ACC112 (cell line): ENCODE measurements around the gene RAB24.

Experiments
- H2AFZ ChIP-seq: fragments of 200-600 bp; sonication (generic); one replicate; pipeline ENCODE4 v1.6.0; 2017; ENCODE audit warnings: antibody characterized with exemption, low read length; ENCODE audit not compliant: unreplicated experiment
- H3K27ac ChIP-seq: fragments of 200-600 bp; sonication (generic); 2 replicates; pipeline ENCODE4 v1.5.1; 2014; ENCODE audit warnings: low read depth, mild to moderate bottlenecking, antibody characterized with exemption, low read length, moderate library complexity
- H3K27me3 ChIP-seq: fragments of 200-600 bp; sonication (generic); 2 replicates; pipeline ENCODE4 v1.6.1; 2014; ENCODE audit warnings: mild to moderate bottlenecking, antibody characterized with exemption, low read length, moderate library complexity, mixed read lengths; ENCODE audit not compliant: insufficient read depth
- H3K36me3 ChIP-seq: fragments of 200-600 bp; sonication (generic); 2 replicates; pipeline ENCODE4 v1.6.1; 2016; ENCODE audit warnings: mild to moderate bottlenecking, antibody characterized with exemption, low read length, moderate library complexity, mixed read lengths; ENCODE audit not compliant: insufficient read depth
- H3K4me1 ChIP-seq: fragments of 200-600 bp; sonication (generic); one replicate; pipeline ENCODE4 v1.6.1; 2016; ENCODE audit warnings: low read length, mixed read lengths; ENCODE audit not compliant: insufficient read depth, unreplicated experiment, control insufficient read depth
- H3K4me3 ChIP-seq: fragments of 200-600 bp; sonication (generic); 2 replicates; pipeline ENCODE4 v1.5.1; 2014; ENCODE audit warnings: mild to moderate bottlenecking, low read depth, low read length
- H3K79me2 ChIP-seq: fragments of 200-600 bp; sonication (generic); one replicate; pipeline ENCODE4 v1.6.0; 2016; ENCODE audit warnings: low read length; ENCODE audit not compliant: control insufficient read depth, unreplicated experiment, insufficient read depth

Gene RAB24

GRCh38 chr5:177317959-177318377 lies 14.4 kb upstream of the RAB24 start:
- H3K79me2 ChIP-seq, result no peaks in the 10 kb centered on the region
- peaks cover 1% of the 10 kb centered on the region for H3K4me1 ChIP-seq
- no peaks in the 10 kb centered on the region for H3K36me3 ChIP-seq
- H2AFZ ChIP-seq, result no peak overlapping the region
- H3K27ac ChIP-seq, result no peak overlapping the region
- no peaks in the 10 kb centered on the region for H3K27me3 ChIP-seq
- no peak overlapping the region for H3K4me3 ChIP-seq

DNA sequence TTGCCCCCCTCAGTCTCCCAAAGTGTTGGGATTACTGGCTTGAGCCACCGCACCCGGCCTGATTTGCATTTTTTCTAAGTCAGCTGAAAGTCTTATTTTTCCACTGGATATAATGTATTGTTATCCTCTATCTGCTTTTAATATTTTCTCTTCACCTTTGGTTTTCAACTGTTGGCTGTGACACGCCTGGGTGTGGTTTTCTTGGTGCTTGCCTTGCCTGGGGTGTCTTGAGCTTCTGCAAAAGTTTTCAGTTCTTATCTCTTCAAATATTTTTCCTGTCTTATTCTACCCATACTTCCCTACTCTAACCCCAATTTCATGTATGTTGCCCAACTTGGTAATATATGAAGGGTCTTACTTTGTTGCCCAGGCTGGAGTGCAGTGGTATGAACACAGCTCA lies 12.5 kb upstream of the RAB24 start:
- Histone ChIP-seq H3K79me2 (peaks cover 5% of the 10 kb centered on the region), H3K27ac (no peak overlapping the region)

DNA sequence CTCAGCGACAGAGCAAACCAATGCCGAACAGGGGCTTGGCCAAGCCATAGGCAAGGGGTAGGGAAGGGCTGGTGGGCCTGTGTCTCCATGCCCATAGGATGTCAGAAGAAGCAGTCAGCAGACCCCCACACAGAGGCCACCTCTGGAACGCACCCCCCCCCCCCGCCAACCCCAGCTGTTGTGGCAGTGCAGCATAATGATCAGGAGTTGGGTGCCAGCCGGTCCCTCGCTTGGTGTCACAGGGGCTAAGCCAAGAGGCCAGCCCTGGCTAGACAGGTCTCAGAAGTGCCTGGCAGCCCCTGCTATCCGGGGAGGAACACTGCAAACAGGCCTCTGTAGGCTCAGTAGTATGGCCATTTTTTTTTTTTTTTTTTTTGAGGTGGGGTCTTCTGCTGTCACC lies 11.9 kb upstream of the RAB24 start:
- Histone ChIP-seq H3K27ac (no peak overlapping the region), H3K4me1 (peaks cover 10% of the 10 kb centered on the region), H3K4me3 (no peak overlapping the region), H3K27me3 (no peaks in the 10 kb centered on the region), H3K36me3 (no peaks in the 10 kb centered on the region), H3K79me2 (peaks cover 11% of the 10 kb centered on the region), H2AFZ (no peak overlapping the region)

More for the DNA sequence above, 12.5 kb upstream of the RAB24 start:
- no peak overlapping the region for H2AFZ ChIP-seq
- H3K4me3 ChIP-seq, result no peak overlapping the region
- no peaks in the 10 kb centered on the region for H3K27me3 ChIP-seq
- peaks cover 7% of the 10 kb centered on the region for H3K4me1 ChIP-seq
- no peaks in the 10 kb centered on the region for H3K36me3 ChIP-seq

DNA sequence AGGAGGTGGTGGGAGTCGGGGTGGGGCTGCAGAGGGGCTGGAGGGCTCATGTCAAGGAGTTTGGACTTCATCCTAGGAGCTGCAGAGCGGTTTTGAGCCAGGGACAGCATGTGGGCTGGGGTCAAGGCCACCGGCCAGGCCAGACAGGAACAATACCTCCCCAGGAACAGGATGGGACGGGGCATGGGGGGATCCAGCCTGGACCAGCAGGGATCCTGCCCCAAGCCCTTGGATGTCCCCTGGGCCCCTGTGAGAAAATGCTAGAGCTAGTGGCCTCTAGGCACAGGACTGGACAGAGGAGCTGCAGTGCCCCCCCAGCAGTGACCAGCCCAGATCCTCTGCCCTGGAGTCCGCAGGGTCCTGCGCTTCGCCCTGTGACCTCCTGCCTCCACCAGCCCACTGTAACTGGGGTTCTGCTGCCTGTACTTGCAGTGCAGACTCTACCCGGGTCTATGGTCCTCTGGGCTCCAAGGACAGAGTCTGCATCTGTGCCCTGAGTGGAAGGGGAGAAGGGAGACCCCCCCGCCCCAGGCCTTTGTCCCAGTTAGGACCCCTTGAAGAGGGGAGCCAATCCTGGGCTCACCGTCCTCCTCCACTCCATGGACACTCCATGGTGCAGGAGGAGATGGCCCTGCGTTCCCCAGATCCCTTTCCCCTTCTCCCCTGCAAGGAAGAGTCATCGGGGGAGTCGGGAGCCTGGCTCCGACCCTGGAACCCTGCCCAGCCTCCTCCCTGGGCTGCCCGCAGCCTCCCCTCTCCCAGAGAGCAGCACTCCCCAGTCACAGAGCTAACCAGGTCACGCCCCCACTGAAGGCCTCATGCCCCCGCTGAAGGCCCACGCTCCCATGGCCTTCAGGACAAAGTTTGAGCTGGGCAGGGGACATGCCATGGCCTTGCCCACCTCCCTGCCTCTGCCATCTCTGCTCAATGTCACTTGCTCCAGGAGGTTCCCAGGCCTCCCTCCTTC lies 11.1 kb upstream of the RAB24 start:
- H3K4me1 ChIP-seq, result peaks cover 10% of the 10 kb centered on the region
- H3K27me3 ChIP-seq, result no peaks in the 10 kb centered on the region
- no peaks in the 10 kb centered on the region for H3K36me3 ChIP-seq
- H3K79me2 ChIP-seq, result peaks cover 18% of the 10 kb centered on the region
- H3K4me3 ChIP-seq, result no peak overlapping the region
- H3K27ac ChIP-seq, result no peak overlapping the region
- no peak overlapping the region for H2AFZ ChIP-seq

DNA sequence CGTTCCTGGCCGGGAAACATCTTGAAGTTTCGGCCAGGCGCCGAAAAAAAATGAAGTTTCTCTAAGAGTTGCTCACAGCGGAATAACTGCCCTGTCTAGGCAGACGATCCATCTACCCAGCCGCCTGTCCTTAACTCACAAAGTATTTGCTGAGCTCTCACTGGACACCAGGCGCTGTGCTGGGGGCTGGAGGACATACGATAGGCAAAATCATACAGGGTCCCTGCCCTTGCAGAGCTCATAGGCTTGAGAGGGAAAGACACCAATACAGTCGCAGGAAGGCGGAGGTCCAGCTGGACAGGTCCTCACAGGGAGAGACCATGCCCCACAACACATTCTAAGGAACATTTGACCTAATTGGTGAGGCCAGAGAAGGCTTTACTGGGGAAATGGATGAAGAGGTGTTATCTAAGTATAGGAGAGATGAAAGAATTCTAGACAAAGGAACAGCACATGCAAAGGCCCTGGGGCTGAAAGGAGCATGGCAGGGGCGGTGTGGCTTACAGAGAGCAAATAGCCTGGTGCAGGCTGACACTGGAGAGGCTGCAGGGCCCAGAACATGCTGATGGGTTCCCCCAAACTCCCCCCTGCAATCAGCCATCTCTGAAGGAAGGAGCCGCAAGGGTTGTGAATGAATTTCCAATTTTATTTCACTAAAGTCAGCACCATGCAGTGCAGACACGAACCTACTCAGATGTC lies 10.2 kb upstream of the RAB24 start:
- peaks cover 18% of the 10 kb centered on the region for H3K79me2 ChIP-seq
- H3K36me3 ChIP-seq, result no peaks in the 10 kb centered on the region
- H2AFZ ChIP-seq, result no peak overlapping the region
- peaks cover 10% of the 10 kb centered on the region for H3K4me1 ChIP-seq
- H3K27me3 ChIP-seq, result no peaks in the 10 kb centered on the region
- no peak overlapping the region for H3K27ac ChIP-seq
- no peak overlapping the region for H3K4me3 ChIP-seq

DNA sequence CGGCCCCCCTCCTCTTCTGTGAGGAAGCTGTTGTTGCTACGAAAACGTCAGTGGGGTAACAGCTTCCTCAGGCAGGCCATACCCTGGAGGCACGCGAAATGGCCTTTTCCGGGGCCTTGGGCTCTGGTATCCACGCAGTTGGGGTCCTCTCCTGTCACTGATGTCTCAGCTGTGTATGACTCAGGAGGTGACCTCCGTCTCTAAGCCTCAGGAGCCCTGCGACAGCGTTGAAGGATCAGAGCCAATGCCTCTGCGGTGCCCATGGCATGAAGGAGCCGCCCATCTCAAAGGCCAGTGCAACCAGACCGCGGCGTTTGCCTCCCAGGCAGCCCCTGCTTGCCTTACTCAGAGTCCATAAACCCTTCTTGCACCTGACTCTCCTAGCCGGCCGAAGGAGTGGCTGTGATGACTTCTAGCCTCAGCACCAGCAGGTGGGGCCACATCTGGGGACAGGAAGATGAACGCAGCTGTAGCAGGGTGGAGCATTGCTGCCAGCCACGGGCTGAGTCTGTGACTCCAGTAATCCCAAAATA lies 9.2 kb upstream of the RAB24 start:
- Histone ChIP-seq H3K4me3 (peak overlapping the region; percentile 78), H3K27me3 (no peaks in the 10 kb centered on the region), H3K79me2 (peaks cover 18% of the 10 kb centered on the region), H3K27ac (peak overlapping the region; percentile 28; the same call in 1 of the 2 replicates), H3K4me1 (peaks cover 10% of the 10 kb centered on the region), H2AFZ (peak overlapping the region; percentile 62), H3K36me3 (no peaks in the 10 kb centered on the region)

GRCh38 chr5:177311723-177312648 lies 8.5 kb upstream of the RAB24 start, which contains the start of gene MXD3:
Gene MXD3 (minus strand): TSS chr5:177311898. CDS start chr5:177311830, 68 bp downstream.
- Histone ChIP-seq H3K4me1 (peaks cover 16% of the 10 kb centered on the region), H3K27ac (peak within 1 kb of the TSS; percentile 61), H3K36me3 (no peaks in the 10 kb centered on the region), H3K4me3 (peak within 1 kb of the TSS; percentile 78), H3K27me3 (no peaks in the 10 kb centered on the region), H2AFZ (peak within 1 kb of the TSS; percentile 63), H3K79me2 (peaks cover 18% of the 10 kb centered on the region)

DNA sequence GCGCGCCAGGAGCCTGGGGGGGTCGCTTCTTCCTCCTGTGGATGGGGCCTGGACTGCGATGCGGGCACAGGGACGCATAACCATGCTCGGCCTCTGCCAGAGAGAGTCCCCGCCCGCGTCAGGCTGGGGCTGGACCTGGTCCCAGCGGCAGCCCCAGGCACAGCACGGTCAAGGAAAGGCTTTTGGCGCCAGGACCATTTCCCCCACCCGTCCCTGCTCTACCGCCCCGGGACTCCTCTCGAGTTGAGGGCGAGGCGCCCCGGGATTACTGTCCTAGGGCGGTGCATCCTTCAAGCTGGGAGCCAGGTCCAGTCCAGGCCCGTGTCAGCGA lies 7.8 kb upstream of the RAB24 start:
- peaks cover 18% of the 10 kb centered on the region for H3K79me2 ChIP-seq
- H3K27me3 ChIP-seq, result no peaks in the 10 kb centered on the region
- H3K4me1 ChIP-seq, result peaks cover 20% of the 10 kb centered on the region
- peak overlapping the region; percentile 78 for H3K4me3 ChIP-seq
- no peaks in the 10 kb centered on the region for H3K36me3 ChIP-seq
- H3K27ac ChIP-seq, result peak overlapping the region; percentile 8; the same call in 1 of the 2 replicates
- H2AFZ ChIP-seq, result peak overlapping the region; percentile 63

DNA sequence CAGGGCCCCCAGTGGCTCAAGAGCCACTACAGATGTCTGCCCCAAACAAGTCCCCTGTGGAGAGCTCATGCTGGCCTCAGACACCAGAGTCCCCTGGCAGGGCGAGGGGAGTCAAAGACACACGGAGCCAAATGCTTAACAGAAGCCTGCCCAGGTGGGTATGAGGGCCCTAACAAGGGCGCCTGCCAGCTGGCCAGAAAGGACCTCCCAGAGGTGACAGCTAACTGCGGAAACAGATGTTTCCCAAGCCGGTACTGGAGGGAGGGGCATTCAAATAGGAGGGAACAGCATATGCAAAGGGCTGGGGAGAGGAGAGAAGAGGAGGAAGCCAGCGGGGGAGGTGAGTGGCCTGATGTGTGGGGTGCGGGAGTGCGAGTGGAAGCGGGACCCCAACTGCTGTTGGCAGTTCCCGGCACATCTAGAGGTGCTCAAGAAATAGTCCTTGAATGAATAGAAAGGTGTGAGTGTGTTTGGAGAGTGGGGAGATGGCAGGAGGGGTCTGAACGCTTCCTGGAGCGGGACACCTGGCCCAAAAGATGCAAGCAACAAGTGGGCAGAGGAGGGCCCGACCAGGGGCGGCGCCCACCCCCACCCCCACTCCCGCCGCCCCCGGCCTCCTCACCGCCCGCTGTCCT lies 7.4 kb upstream of the RAB24 start:
- H3K36me3 ChIP-seq, result no peaks in the 10 kb centered on the region
- no peak overlapping the region for H2AFZ ChIP-seq
- peaks cover 23% of the 10 kb centered on the region for H3K4me1 ChIP-seq
- H3K27ac ChIP-seq, result no peak overlapping the region
- H3K4me3 ChIP-seq, result peak overlapping the region; percentile 78
- peaks cover 21% of the 10 kb centered on the region for H3K79me2 ChIP-seq
- no peaks in the 10 kb centered on the region for H3K27me3 ChIP-seq
